GM19328 (cell line): ENCODE data around the gene SCN2B.

Experiments used
- ATAC-seq: cut with Tn5 transposase; IDR thresholded peaks from one replicate; pipeline ENCODE4 v1.9.1; 2021; ENCODE audit warnings: mild to moderate bottlenecking, moderate library complexity; ENCODE audit not compliant: unreplicated experiment

Gene SCN2B

GRCh38 chr11:118154641-118155040 lies 21.8 kb downstream of the SCN2B start:
- ATAC-seq, result no peak

DNA sequence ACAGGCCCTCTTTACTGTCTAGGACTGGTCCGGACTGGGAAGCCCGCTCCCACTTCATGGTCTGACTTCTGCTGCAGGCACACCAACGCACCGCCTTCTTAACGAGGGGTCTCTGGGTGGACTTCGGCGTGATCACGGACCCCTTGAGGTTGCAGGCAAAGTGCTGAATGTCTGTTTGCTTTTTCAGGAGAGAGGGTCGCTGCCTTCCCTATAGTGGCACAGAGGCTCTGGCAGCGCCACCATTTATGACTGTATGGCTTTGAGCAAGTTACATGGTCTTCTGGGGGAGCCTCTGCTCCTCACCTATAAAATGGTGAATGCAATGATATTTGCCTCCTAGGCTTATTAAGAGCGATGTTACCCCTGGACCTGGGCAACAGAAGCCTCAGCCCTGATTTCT lies 22.5 kb downstream of the SCN2B start:
- no peak for ATAC-seq

DNA sequence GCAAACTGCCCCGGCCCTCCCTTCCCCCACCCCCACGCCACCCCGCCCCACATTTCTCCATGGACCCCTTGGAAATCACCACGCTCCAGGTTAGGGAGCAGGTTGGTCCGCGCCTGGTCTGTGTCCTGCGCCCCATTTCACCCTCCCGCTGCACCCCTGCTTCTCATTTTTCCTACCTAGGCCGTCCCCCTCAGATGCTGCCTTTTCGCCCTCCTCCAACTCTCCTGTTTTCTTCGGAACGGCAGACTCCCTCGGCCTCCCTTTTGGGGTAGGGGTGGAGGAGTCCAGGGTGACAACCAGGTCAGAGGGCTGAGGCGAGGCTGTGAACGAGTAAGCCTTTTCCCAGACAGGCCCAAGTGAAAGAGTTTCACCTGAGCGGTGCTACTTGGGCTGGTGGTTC lies 22.9 kb downstream of the SCN2B start:
- ATAC-seq, result no peak

DNA sequence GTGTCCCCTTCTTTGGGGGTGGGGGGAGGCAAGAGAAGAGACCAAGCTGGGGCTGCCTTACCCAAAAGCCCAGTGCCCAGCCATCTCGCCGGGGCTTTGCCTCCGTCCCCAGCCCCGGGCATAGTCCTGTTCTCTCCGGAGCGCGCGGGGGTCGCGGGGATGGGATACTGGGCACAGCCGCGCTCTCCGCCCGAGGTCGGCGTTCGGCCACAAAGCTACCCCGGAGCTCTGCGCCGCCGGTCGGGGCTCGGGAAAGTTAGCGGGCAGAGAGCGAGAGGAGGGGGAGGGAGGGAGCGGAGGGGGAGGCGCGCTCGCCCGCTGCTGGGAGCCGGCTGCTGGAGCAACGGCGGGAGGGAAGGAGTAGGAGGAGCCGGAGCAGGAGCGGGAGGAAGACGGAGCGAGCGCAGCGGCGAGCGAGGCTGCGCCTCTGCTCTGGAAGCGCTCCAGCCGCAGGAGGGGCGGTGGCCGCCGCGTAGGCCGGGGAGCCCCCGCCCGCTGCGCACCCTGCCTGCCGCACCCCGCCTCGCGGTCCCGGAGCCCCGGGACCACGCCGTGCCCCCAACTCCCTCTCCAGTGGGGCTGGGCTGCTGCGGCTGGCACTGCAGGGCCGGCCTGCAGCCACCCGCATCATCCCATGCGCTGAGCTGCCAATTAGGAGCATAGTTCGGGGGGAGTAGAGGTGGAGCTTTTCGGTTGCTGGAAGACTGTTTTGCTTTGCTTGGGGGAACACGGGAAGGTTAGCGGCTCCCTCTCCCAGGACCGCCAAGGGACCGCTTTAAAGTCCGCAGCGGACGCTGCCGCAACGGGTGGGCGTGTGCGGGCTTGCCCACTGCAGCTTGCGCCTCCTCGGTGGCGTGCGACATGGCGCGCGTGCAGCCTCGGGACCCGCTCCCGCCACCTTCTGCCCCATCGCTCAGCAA lies 23.6 kb downstream of the SCN2B start, which contains the start of gene SCN4B:
Gene SCN4B (minus strand): TSS at position 272 of the 920 bp plus-strand sequence. CDS start 150 bp downstream, at position 122.
- no peak for ATAC-seq

DNA sequence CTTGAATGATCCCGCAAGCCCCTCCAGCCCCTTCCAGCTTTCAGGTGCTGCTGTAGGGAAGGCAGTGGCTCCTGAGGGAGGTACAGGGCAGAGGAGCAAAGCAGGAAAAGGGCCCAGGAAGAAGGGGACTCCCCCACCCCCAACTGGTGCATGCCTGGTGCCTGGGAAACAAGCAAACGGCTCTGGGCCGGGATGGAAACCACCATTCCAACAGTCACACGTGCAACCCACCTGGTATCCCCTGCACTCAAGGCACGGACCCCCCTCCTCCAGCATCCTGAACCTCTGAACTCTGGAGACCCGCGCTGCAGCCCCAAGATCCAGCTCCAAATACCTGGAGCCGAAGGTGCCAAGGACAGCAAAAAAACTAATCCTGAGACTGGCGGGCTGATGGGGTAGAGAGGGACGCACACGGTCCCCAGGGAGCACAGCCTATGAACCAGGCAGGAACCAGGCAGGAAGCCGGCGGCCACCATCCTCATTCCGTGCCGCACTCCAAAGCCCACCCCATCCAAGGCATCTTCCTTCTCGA lies 24.4 kb downstream of the SCN2B start:
- no peak for ATAC-seq

DNA sequence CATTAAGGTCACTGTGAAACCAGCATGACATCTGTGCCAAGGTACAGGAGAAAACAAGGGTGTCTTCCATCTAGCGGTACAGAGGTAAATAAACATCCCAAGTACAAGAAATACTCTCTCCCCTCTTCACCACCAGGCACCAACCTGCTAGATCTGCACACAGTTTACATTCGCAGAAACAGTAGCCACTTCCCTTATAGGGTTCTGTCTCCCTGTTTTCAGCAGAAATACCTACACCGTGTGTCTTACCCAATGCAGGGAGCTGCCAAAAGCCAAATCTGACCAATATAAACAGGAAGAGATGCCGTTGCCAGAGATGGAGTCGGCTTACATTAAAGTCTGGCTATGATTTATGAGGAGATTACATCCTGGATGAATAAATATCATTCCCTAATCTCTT lies 25.0 kb downstream of the SCN2B start:
- ATAC-seq, result no peak

GRCh38 chr11:118149493-118149892 lies 26.9 kb downstream of the SCN2B start:
- no peak for ATAC-seq

GRCh38 chr11:118148856-118149255 lies 27.6 kb downstream of the SCN2B start:
- ATAC-seq, result no peak

DNA sequence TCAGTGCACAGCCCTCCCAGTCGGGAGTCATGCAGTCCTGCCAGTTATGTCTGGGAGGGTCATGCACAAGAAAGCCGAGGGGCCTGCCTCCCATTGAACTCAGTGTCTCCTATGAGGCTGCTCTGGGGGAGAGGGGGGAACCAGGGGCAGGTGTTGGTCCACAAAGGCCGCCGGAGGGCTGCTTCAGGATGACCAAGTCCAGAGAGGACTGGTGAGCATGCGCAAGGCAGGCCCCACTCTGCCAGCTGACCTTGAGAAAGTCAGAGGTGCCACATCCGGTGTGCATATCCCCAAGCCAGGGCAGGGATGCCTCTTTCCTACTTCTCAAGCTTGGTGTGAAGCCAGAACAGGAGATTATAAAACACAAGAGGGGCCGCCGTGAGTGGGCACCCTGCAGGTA lies 28.2 kb downstream of the SCN2B start:
- ATAC-seq, result no peak

DNA sequence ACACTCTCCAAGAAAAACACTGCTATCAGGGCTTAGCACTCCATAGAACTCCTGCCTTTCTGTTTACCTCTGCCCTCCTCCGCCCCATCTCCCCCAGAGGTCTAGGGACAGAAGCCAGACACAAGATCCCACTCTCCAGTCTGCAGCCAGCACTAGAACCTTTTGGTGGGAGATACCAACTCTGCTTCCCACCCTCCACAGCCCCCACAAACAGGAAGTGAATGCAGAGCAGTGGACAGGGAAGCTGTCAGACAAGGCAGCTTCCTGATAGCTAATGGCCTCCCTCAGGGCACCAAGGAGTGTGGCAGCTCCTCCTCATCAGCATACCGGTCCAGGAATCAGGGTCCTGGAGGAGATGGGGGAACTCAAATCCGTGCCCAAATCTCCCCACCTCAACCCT lies 28.9 kb downstream of the SCN2B start:
- no peak for ATAC-seq

DNA sequence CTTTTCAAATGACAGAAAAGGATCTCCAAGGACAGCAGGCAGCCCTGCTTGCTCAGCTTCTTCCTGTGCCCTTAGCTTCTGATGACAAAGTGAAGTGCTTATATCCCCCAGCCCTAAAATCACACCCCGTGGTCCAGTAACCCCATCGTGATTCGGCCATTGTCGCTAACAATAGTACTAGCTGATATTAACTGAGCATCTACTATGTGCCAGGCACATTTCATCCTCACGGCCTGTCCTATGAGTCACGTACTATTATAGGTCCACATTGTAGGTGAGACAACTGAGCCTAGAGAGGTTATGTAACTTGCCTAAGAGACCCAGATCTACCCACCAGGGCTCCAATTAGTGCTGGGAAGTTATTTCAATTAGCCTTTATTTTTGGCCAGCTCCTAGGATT lies 29.9 kb downstream of the SCN2B start:
- no peak for ATAC-seq

- peak; percentile 66 for ATAC-seq
Measured at GRCh38 chr11:118145285-118146227, 30.9 kb downstream of the SCN2B start.

GRCh38 chr11:118144301-118145268 lies 31.9 kb downstream of the SCN2B start:
- ATAC-seq, result no peak

DNA sequence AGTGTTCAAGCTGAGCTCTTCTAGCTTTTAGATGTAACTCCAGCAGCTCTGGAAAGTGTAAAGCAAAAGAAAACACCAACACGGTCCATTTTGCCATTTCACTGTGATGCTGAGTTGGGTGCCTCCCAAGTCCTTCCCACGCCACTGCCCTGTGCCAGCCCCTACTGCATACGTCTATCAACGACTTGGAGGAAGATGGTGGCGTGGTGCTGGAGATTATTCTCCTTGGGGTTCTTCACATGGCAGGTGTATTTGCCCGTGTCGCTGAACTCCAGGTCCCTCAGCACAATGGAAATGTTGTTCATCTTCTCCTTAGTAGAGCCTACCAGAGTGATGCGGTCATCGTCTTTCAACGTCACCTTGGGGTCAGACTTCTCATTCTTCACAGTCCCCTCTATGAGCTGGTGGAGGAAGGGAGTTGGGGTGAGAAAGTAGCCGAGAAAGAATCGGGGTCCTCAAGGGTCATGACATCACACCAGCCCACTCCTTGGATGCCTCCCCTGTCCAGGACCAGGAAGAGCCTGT lies 32.7 kb downstream of the SCN2B start:
- ATAC-seq, result no peak

DNA sequence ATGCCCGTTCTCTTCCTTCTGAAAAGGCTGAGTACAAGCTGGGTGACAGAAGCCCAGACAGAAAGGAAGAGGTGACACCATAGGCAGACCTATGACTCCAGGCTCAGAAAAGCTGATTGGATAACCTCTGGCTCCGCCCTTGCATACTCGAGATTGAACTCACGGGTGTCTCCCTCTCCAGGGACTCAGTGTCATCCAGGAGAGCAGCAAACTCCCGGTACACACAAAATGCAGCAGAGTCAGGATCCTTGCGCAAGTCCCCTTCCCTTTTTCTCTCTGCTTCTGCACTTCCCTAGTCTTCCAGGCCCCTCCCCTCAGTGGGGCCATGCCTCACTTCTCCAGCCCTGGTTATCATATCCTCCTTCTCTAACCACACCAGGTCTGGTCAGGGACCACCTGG lies 33.6 kb downstream of the SCN2B start:
- no peak for ATAC-seq

GRCh38 chr11:118142081-118142480 lies 34.4 kb downstream of the SCN2B start:
- no peak for ATAC-seq

DNA sequence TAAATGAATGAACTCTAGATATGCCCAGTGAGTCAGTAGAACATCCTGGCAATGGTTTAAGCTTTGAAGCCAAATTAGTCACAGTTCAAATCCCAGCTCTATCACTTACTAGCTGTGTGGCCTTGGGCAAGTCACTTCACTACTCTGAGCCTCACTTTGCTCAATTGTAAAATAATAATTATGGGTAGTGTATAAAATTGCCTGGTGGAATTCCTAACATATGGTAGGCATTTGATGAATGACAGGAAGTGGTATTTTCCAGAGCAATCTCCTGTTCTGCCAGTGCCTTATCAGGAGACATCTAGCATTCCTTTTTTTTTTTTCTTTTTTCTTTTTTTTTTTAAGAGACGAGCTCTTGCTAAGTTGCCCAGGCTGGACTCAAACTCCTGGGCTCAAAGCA lies 36.9 kb downstream of the SCN2B start:
- ATAC-seq, result no peak

DNA sequence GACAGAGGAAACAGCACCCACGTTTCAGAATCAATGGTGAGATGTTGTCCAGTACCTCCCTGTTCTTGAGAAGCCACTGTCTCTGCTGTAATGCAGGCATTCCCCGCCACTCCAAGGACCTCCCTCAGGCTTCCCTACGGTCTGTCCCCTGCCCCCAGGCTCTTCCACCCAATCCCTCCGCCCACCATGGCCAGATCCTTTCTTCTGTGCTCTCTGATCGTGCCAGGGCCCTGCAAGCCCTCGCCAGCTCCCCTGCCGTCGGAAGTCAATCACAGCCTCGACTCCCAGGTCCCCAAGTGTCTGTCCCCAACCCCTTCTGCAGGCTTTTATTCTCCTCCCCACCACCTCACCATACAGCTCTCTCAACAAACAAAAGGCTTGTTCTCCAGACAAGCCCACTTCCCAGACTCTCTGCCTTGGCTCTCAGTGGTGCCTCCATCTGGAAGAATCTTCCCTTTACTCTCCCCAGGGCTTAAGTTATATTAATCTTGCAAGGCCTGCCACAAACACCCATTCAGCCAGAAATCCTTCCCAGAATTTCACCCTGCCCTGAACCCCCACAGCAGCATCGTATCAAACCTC lies 37.5 kb downstream of the SCN2B start:
- ATAC-seq, result no peak

- no peak for ATAC-seq
Measured at GRCh38 chr11:118136801-118137200, 39.6 kb downstream of the SCN2B start.

GRCh38 chr11:118136341-118136740 lies 40.1 kb downstream of the SCN2B start:
- ATAC-seq, result no peak
